ENCODE data around the gene TIMM8B.

DNA sequence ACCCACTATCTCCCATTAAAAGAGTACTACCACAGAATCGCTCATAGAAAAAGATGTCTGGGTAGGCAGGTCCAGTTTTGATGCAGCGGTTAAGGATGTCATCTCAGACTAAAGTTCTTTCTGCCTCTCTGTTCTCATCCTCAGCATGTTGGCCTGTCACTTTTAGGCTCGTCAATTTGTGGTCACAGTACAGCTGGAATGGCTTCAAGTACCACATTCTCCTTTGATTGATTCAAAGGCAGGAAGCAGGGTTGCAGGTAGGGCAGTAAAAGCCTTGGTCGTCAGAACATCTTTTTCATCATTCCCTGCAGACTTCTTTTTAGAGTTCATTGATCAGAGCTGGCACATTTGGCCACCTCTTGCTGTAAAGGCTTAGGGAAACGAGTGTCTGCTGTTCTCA is 28.8 kb upstream of the TIMM8B start:
- TF ChIP-seq POLR2AphosphoS5 (IDR thresholded peaks at IDR 0.05; ENCODE audit: low read depth, low read length) (no peak), POLR2A (IDR thresholded peaks at IDR 0.05; ENCODE audit: low read depth, low read length) (no peak)
